ENCODE results near the gene PDLIM5.

GRCh38 chr4:94668724-94669123 is 217.0 kb downstream of the PDLIM5 start:
- TF ChIP-seq CTCF (IDR thresholded peaks at IDR 0.05) (no peak), POLR2A (IDR thresholded peaks at IDR 0.05) (no peak)

Data from thyroid gland (tissue), 4 donors.